ENCODE data around the gene PRM1. TPM values are rescaled to one million over a fixed set of nuclear protein-coding genes. Genes with fewer than 3 reads are reported as not detected.

The PRM1 gene
- total RNA-seq, 1 donor, result not detected

GRCh38 chr16:11238272-11239202, 42.6 kb downstream of the PRM1 start:
- TF ChIP-seq, protein P1, sequence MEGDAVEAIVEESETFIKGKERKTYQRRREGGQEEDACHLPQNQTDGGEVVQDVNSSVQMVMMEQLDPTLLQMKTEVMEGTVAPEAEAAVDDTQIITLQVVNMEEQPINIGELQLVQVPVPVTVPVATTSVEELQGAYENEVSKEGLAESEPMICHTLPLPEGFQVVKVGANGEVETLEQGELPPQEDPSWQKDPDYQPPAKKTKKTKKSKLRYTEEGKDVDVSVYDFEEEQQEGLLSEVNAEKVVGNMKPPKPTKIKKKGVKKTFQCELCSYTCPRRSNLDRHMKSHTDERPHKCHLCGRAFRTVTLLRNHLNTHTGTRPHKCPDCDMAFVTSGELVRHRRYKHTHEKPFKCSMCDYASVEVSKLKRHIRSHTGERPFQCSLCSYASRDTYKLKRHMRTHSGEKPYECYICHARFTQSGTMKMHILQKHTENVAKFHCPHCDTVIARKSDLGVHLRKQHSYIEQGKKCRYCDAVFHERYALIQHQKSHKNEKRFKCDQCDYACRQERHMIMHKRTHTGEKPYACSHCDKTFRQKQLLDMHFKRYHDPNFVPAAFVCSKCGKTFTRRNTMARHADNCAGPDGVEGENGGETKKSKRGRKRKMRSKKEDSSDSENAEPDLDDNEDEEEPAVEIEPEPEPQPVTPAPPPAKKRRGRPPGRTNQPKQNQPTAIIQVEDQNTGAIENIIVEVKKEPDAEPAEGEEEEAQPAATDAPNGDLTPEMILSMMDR (IDR thresholded peaks at IDR 0.05; ENCODE audit: insufficient read depth, low read depth, low read length), result no peak
- DNase-seq (ENCODE audit: low read depth), result no peak

GRCh38 chr16:11236461-11237254, 44.5 kb downstream of the PRM1 start:
- no peak overlapping the region for H3K4me3 ChIP-seq (ENCODE audit: low read depth, low read length)

More at GRCh38 chr16:11238272-11239202, 42.6 kb downstream of the PRM1 start:
- no peak overlapping the region for H3K4me3 ChIP-seq (ENCODE audit: low read depth, low read length)

DNA sequence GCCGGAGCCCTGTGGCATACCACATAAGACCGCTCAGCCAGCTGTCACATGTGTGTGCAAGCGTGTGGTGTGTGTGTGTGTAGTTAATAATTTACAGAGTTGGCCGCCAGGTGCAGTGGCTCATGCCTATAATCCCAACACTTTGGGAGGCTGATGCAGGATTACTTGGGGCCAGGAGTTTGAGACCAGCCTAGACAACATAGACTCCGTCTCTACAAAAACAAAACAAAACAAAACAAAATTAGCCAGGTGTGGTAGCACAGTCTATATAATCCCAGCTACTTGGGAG, 45.5 kb downstream of the PRM1 start:
- no peak overlapping the region for H3K4me3 ChIP-seq (ENCODE audit: low read depth, low read length)
- DNase-seq (ENCODE audit: low read depth), result no peak
- TF ChIP-seq, protein P1 (IDR thresholded peaks at IDR 0.05; ENCODE audit: insufficient read depth, low read depth, low read length), result no peak

More at GRCh38 chr16:11236461-11237254, 44.5 kb downstream of the PRM1 start:
- TF ChIP-seq, protein P1 (IDR thresholded peaks at IDR 0.05; ENCODE audit: insufficient read depth, low read depth, low read length), result no peak
- DNase-seq (ENCODE audit: low read depth), result peak; percentile 31

GRCh38 chr16:11234884-11235702, 46.0 kb downstream of the PRM1 start:
- TF ChIP-seq, protein P1 (IDR thresholded peaks at IDR 0.05; ENCODE audit: insufficient read depth, low read depth, low read length), result no peak
- H3K4me3 ChIP-seq (ENCODE audit: low read depth, low read length), result no peak overlapping the region
- peak; percentile 64 for DNase-seq (ENCODE audit: low read depth)

- no peak for DNase-seq (ENCODE audit: low read depth)
- H3K4me3 ChIP-seq (ENCODE audit: low read depth, low read length), result no peak overlapping the region
- TF ChIP-seq, protein P1 (IDR thresholded peaks at IDR 0.05; ENCODE audit: insufficient read depth, low read depth, low read length), result no peak
Measured at GRCh38 chr16:11233727-11234376, 47.3 kb downstream of the PRM1 start.

Measured in fibroblast of villous mesenchyme (primary cell).